Smooth muscle cell (in vitro differentiated cells): Measurements from ENCODE around the gene ZNF324B. TPM values are rescaled to one million over a fixed set of nuclear protein-coding genes. Genes with fewer than 3 reads are reported as not detected.
A peak's percentile ranks its signal among the peaks of the same experiment; 100 is the strongest.

Source experiments
- DNase-seq: peaks from one replicate; lab custom pipeline; 2025; ENCODE audit not compliant: unreplicated experiment; lab: John Stamatoyannopoulos, UW
- H2AFZ ChIP-seq: fragments of 200-600 bp; sonication (generic); 2 replicates; pipeline ENCODE4 v1.6.0; 2016; ENCODE audit warnings: antibody characterized with exemption, low read depth, mild to moderate bottlenecking
- H3F3A ChIP-seq: fragments of 200-600 bp; sonication (generic); 2 replicates; pipeline ENCODE4 v1.6.0; 2017; ENCODE audit warnings: antibody characterized with exemption, low read depth
- H3K27ac ChIP-seq: fragments of 200-600 bp; sonication (generic); 2 replicates; pipeline ENCODE4 v1.5.1; 2016; ENCODE audit warnings: low read depth, mild to moderate bottlenecking
- H3K27me3 ChIP-seq: fragments of 200-600 bp; sonication (generic); 2 replicates; pipeline ENCODE4 v1.6.1; 2016; ENCODE audit warnings: low read depth, mild to moderate bottlenecking
- H3K36me3 ChIP-seq: fragments of 200-600 bp; sonication (generic); 2 replicates; pipeline ENCODE4 v1.5.1; 2016; ENCODE audit warnings: low read depth
- H3K4me1 ChIP-seq: fragments of 200-600 bp; sonication (generic); 2 replicates; pipeline ENCODE4 v1.5.1; 2016; ENCODE audit warnings: low read depth
- H3K4me2 ChIP-seq: fragments of 200-600 bp; sonication (generic); 2 replicates; pipeline ENCODE4 v1.6.0; 2016; ENCODE audit warnings: mild to moderate bottlenecking
- H3K4me3 ChIP-seq: fragments of 200-600 bp; sonication (generic); 2 replicates; pipeline ENCODE4 v1.5.1; 2016; ENCODE audit warnings: mild to moderate bottlenecking
- H3K79me2 ChIP-seq: fragments of 200-600 bp; sonication (generic); 2 replicates; pipeline ENCODE4 v1.6.0; 2016; ENCODE audit warnings: low read depth, mild to moderate bottlenecking
- H3K9ac ChIP-seq: fragments of 200-600 bp; sonication (generic); 2 replicates; pipeline ENCODE4 v1.6.0; 2016; ENCODE audit warnings: low read depth
- H3K9me3 ChIP-seq: fragments of 200-600 bp; sonication (generic); replicated peaks from 2 replicates; pipeline ENCODE4 v1.5.1; 2016; ENCODE audit warnings: low read depth
- H4K20me1 ChIP-seq: fragments of 200-600 bp; sonication (generic); 2 replicates; pipeline ENCODE4 v1.6.0; 2016; ENCODE audit warnings: low read depth
- CTCF ChIP-seq: fragments of 200-600 bp; sonication (generic); IDR thresholded peaks from 2 replicates; pipeline ENCODE4 v1.5.1; 2017; ENCODE audit warnings: borderline replicate concordance, mild to moderate bottlenecking, antibody characterized with exemption; ENCODE audit not compliant: insufficient read depth, poor library complexity, severe bottlenecking
- WGBS: methylation state at CpG from one replicate; pipeline ENCODE4 v1.1.7; 2016; ENCODE audit warnings: low lambda C conversion rate; 5-methylcytosine and 5-hydroxymethylcytosine counted together
- polyA plus RNA-seq: library from polyadenylated mRNA; unstranded; fragments of >200 nt; fragmentation: Nextera tagmentation; extraction: Ambion mirVana; gene quantifications from 2 replicates; pipeline ENCODE4 v1.2.1, GENCODE V29; 2016
- total RNA-seq: library from RNA; depleted of rRNA; stranded (reverse); fragments of >200 nt; gene quantifications from 2 replicates; pipeline ENCODE4 v1.2.3, GENCODE V29; 2014

ZNF324B gene
- total and polyA plus RNA-seq, 2 experiments from 2014 or later: 2.6 to 3.1 TPM

DNA sequence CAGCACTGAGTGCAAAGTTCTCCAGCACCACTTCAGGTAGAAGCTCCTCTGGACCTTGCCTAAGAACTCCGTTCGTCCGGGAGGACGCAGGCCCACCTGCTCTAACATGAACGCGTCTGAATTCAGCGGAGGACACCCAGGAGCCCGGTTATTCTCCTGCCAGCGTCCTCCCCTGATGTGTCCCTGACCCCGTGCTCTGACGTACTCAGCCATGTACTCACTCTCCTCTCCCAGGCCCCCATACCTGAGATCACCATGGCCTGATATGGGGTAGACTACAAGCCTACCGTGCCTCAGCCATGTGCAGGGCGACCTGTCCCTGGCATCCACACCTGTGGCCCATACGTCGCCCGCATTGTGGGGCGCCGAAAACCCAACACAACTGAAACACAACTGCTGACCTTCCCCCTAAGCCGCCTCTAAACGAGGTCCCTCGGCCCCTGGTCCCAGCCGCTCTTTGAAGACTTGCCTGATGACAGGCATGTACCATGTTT lies 43.7 kb upstream of the ZNF324B start:
- Histone ChIP-seq H3K4me1 (no peaks in the 10 kb centered on the region), H3F3A (no peaks in the 10 kb centered on the region), H3K36me3 (no peaks in the 10 kb centered on the region), H3K9ac (peak overlapping the region; percentile 91), H3K4me2 (peak overlapping the region; percentile 96), H2AFZ (peak overlapping the region; percentile 71), H4K20me1 (no peaks in the 10 kb centered on the region), H3K79me2 (peaks cover 21% of the 10 kb centered on the region), H3K9me3 (no peaks in the 10 kb centered on the region), H3K27ac (peak overlapping the region; percentile 85), H3K27me3 (no peaks in the 10 kb centered on the region), H3K4me3 (peak overlapping the region; percentile 88)
- DNase-seq: no peak
- 16% methylated on average over 22 of the region's 22 CpGs for WGBS
- TF ChIP-seq CTCF: no peak

- no peaks in the 10 kb centered on the region for H3K4me1 ChIP-seq
- peaks cover 28% of the 10 kb centered on the region for H3K79me2 ChIP-seq
These were observed 43.0 kb upstream of the ZNF324B start, which contains the start of gene ZNF584 for GRCh38 chr19:58408152-58409009. Gene ZNF584, plus strand, starts transcription at chr19:58408649. Its CDS starts 499 bp downstream, at chr19:58409148.

GRCh38 chr19:58409010-58409790 lies 42.2 kb upstream of the ZNF324B start:
- Histone ChIP-seq H3K36me3 (no peaks in the 10 kb centered on the region), H3K9me3 (no peaks in the 10 kb centered on the region), H3K79me2 (peaks cover 31% of the 10 kb centered on the region), H3K4me3 (peak overlapping the region; percentile 88), H3K9ac (peak overlapping the region; percentile 91), H3K4me1 (no peaks in the 10 kb centered on the region), H3K4me2 (peak overlapping the region; percentile 96), H4K20me1 (no peaks in the 10 kb centered on the region), H2AFZ (peak overlapping the region; percentile 71), H3F3A (no peaks in the 10 kb centered on the region), H3K27ac (peak overlapping the region; percentile 85), H3K27me3 (no peaks in the 10 kb centered on the region)
- TF ChIP-seq CTCF: no peak
- DNase-seq: no peak
- 11% methylated on average over 34 of the region's 34 CpGs for WGBS

More at GRCh38 chr19:58408152-58409009, 43.0 kb upstream of the ZNF324B start, which contains the start of gene ZNF584:
- Histone ChIP-seq H4K20me1 (no peaks in the 10 kb centered on the region), H3F3A (no peaks in the 10 kb centered on the region), H3K4me2 (peak within 1 kb of the TSS; percentile 96), H2AFZ (peak within 1 kb of the TSS; percentile 71), H3K9ac (peak within 1 kb of the TSS; percentile 91), H3K4me3 (peak within 1 kb of the TSS; percentile 88), H3K27ac (peak within 1 kb of the TSS; percentile 85), H3K36me3 (no peaks in the 10 kb centered on the region), H3K9me3 (no peaks in the 10 kb centered on the region), H3K27me3 (no peaks in the 10 kb centered on the region)
- TF ChIP-seq CTCF: no peak
- DNase-seq: peak; percentile 79
- under 1% methylated on average over 83 of the region's 100 CpGs for WGBS
